ENCODE data around the gene SLIT1.

GRCh38 chr10:96960872-96961271 lies 224.9 kb downstream of the SLIT1 start:
- TF ChIP-seq CTCF (conservative IDR thresholded peaks at IDR 0.05; ENCODE audit: low read length) (no peak), EZH2phosphoT487 (IDR thresholded peaks at IDR 0.05; ENCODE audit: borderline replicate concordance, low read depth, low read length) (no peak)
